ENCODE measurements around the gene PTPRT. TPM values are rescaled to one million over a fixed set of nuclear protein-coding genes. Genes with fewer than 3 reads are reported as not detected.

The PTPRT gene
- total and polyA plus RNA-seq, 10 of the 15 experiments (the other 5 are each of a cell fraction or from before 2014, with no cell fraction given) = not detected

- no peak for TF ChIP-seq ESRRA (IDR thresholded peaks at IDR 0.05; ENCODE audit: low read length)
- no peak for TF ChIP-seq EED (IDR thresholded peaks at IDR 0.05; ENCODE audit: low read depth)
- TF ChIP-seq BACH1 (IDR thresholded peaks at IDR 0.05; ENCODE audit: borderline replicate concordance) = no peak
- TF ChIP-seq POU2F2 (IDR thresholded peaks at IDR 0.05; ENCODE audit: borderline replicate concordance, low read depth, low read length) = no peak
- no peak for TF ChIP-seq PAX8 (IDR thresholded peaks at IDR 0.05)
- TF ChIP-seq NRF1 (conservative IDR thresholded peaks at IDR 0.05; ENCODE audit: low read depth, low read length) = no peak
- SMC1A ChIA-PET (ENCODE audit: uncharacterized antibody, unreplicated experiment) = no interaction called here
- Histone ChIP-seq H3K27me3 (replicated peaks in 1 of 2; ENCODE audit: control insufficient read depth in 2 of 2, insufficient read depth in 2 of 2, low read length in 1 of 2) (no peaks in the 10 kb centered on the region), H4K20me1 (ENCODE audit: control insufficient read depth, insufficient read depth) (no peaks in the 10 kb centered on the region), H3K4me3 (no peak overlapping the region), H3K36me3 (ENCODE audit: control insufficient read depth in 2 of 2, insufficient read depth in 2 of 2, low read length in 1 of 2) (no peaks in the 10 kb centered on the region), H3K9me3 (replicated peaks; ENCODE audit: control insufficient read depth, insufficient read depth, low read length) (no peaks in the 10 kb centered on the region), H3K27ac (ENCODE audit: control insufficient read depth, insufficient read depth) (no peak overlapping the region), H2AFZ (ENCODE audit: control insufficient read depth, low read depth, low read length) (no peak overlapping the region), H3K79me2 (ENCODE audit: control insufficient read depth, insufficient read depth, low read length) (no peaks in the 10 kb centered on the region), H3K4me1 (ENCODE audit: control insufficient read depth, insufficient read depth, low read length) (no peaks in the 10 kb centered on the region), H3K9ac (ENCODE audit: control insufficient read depth, insufficient read depth, low read length) (no peak overlapping the region), H3K4me2 (ENCODE audit: control insufficient read depth, insufficient read depth) (no peak overlapping the region)
- BruUV-seq (replicated peaks) = no TSS peak
- CTCF ChIA-PET = no interaction called here
- RAD21 ChIA-PET (ENCODE audit: unreplicated experiment) = no interaction called here
- no peak for FAIRE-seq
- no peak for ATAC-seq
- POLR2A ChIA-PET = no interaction called here
- no peak for DNase-seq (ENCODE audit: low read depth, low spot score)
- in situ Hi-C loops (cut with MboI) (no loop called here), intact Hi-C loops (cut with micrococcal nuclease; ENCODE audit: unreplicated experiment) (no loop called here)
- WGBS (ENCODE audit: insufficient coverage, insufficient replicate concordance, low lambda C conversion rate, missing lambda C conversion rate) = 13% methylated on average over 7 of the region's 7 CpGs
These were observed 1143.2 kb downstream of the PTPRT start for GRCh38 chr20:42046371-42047085.

- no peaks in the 10 kb centered on the region for H3K79me2 ChIP-seq (ENCODE audit: control insufficient read depth, insufficient read depth, low read length)
- H3K4me1 ChIP-seq (ENCODE audit: control insufficient read depth, insufficient read depth, low read length) = no peaks in the 10 kb centered on the region
- H3K27ac ChIP-seq (ENCODE audit: control insufficient read depth, insufficient read depth) = no peak overlapping the region
- H2AFZ ChIP-seq (ENCODE audit: control insufficient read depth, low read depth, low read length) = no peak overlapping the region
- BruUV-seq (replicated peaks) = no TSS peak
- intact Hi-C loops (cut with micrococcal nuclease; ENCODE audit: unreplicated experiment) = no loop called here
- ATAC-seq (no peak), FAIRE-seq (no peak), DNase-seq (ENCODE audit: low read depth, low spot score) (no peak)
- no peak overlapping the region for H3K4me2 ChIP-seq (ENCODE audit: control insufficient read depth, insufficient read depth)
- H3K9me3 ChIP-seq (replicated peaks; ENCODE audit: control insufficient read depth, insufficient read depth, low read length) = no peaks in the 10 kb centered on the region
- in situ Hi-C loops (cut with MboI) = no loop called here
- POLR2A ChIA-PET = no interaction called here
- no peaks in the 10 kb centered on the region for H3K27me3 ChIP-seq (replicated peaks in 1 of 2; ENCODE audit: control insufficient read depth in 2 of 2, insufficient read depth in 2 of 2, low read length in 1 of 2)
- H3K36me3 ChIP-seq (ENCODE audit: control insufficient read depth in 2 of 2, insufficient read depth in 2 of 2, low read length in 1 of 2) = no peaks in the 10 kb centered on the region
- H4K20me1 ChIP-seq (ENCODE audit: control insufficient read depth, insufficient read depth) = no peaks in the 10 kb centered on the region
- H3K4me3 ChIP-seq = no peak overlapping the region
- CTCF ChIA-PET = no interaction called here
- no peak overlapping the region for H3K9ac ChIP-seq (ENCODE audit: control insufficient read depth, insufficient read depth, low read length)
- RAD21 ChIA-PET (ENCODE audit: unreplicated experiment) = no interaction called here
- WGBS (ENCODE audit: insufficient coverage, insufficient replicate concordance, low lambda C conversion rate, missing lambda C conversion rate) = 0% methylated on average over 2 of the region's 2 CpGs
- SMC1A ChIA-PET (ENCODE audit: uncharacterized antibody, unreplicated experiment) = no interaction called here
- no peak for TF ChIP-seq SKIL (IDR thresholded peaks at IDR 0.05; ENCODE audit: low read depth, poor library complexity, severe bottlenecking)
- no peak for TF ChIP-seq BCLAF1 (IDR thresholded peaks at IDR 0.05)
- TF ChIP-seq E4F1 (IDR thresholded peaks at IDR 0.05; ENCODE audit: borderline replicate concordance, partially characterized antibody) = no peak
- no peak for TF ChIP-seq MEF2A (IDR thresholded peaks at IDR 0.05; ENCODE audit: insufficient read depth, low read depth, low read length)
These were observed 1145.8 kb downstream of the PTPRT start for GRCh38 chr20:42043921-42044320.
